DMS153 treated with DMSO at 0.1 percent for 48 hours (cell line): ENCODE measurements around the gene CA10.

Source experiments
- DNase-seq: peaks from one replicate; lab custom pipeline; 2025; ENCODE audit not compliant: unreplicated experiment; lab: John Stamatoyannopoulos, UW

Gene CA10

GRCh38 chr17:52158450-52159042 lies at the start of gene CA10:
Gene CA10 (minus strand): TSS chr17:52158714.
- DNase-seq = peak; percentile 65

- no peak for DNase-seq
Observed at GRCh38 chr17:52207796-52208195, 49.3 kb upstream of the CA10 start.

GRCh38 chr17:52202520-52203080 lies 44.1 kb upstream of the CA10 start:
- no peak for DNase-seq

GRCh38 chr17:52201767-52202519 lies 43.4 kb upstream of the CA10 start:
- DNase-seq = no peak

- DNase-seq = no peak
Observed at GRCh38 chr17:52191491-52191890, 33.0 kb upstream of the CA10 start.

- peak; percentile 90 for DNase-seq
Observed at GRCh38 chr17:52181782-52182181, 23.3 kb upstream of the CA10 start.

GRCh38 chr17:52178012-52178411 lies 19.5 kb upstream of the CA10 start:
- DNase-seq = peak; percentile 18

- DNase-seq = peak; percentile 67
Observed at GRCh38 chr17:52170963-52171572, 12.6 kb upstream of the CA10 start.

GRCh38 chr17:52160136-52160567 lies 1.6 kb upstream of the CA10 start:
- peak; percentile 52 for DNase-seq

- no peak for DNase-seq
Observed at GRCh38 chr17:52159246-52160135, 977 bp upstream of the CA10 start.

- DNase-seq = no peak
Observed at GRCh38 chr17:52157603-52158449, 688 bp downstream of the CA10 start.

- DNase-seq = no peak
Observed at GRCh38 chr17:52156576-52157570, 1.6 kb downstream of the CA10 start.

- no peak for DNase-seq
Observed at GRCh38 chr17:52155301-52155700, 3.2 kb downstream of the CA10 start.

GRCh38 chr17:52154466-52154865 lies 4.0 kb downstream of the CA10 start:
- no peak for DNase-seq

GRCh38 chr17:52150935-52151334 lies 7.6 kb downstream of the CA10 start:
- DNase-seq = no peak

GRCh38 chr17:52149626-52150025 lies 8.9 kb downstream of the CA10 start:
- no peak for DNase-seq

- DNase-seq = peak; percentile 68
Observed at GRCh38 chr17:52148969-52149351, 9.6 kb downstream of the CA10 start.

- no peak for DNase-seq
Observed at GRCh38 chr17:52148288-52148968, 10.1 kb downstream of the CA10 start.
